Fibroblast of skin of right biceps (primary cell): ENCODE results near the gene PRKCSH.
"Not testable (repeated sequence)": the region's sequence is repeated elsewhere in the genome, so short reads cannot be mapped to it uniquely, and the experiment has no call there.

Source experiments
- DNase-seq: peaks from one replicate; pipeline ENCODE4 v3.0.0-alpha.2; 2013

Gene PRKCSH

GRCh38 chr19:11420429-11421370 is 14.7 kb upstream of the PRKCSH start:
- peak; percentile 17 for DNase-seq

- no peak for DNase-seq
These were observed 13.9 kb upstream of the PRKCSH start for GRCh38 chr19:11421371-11422098.

- DNase-seq: peak; percentile 57
These were observed 13.0 kb upstream of the PRKCSH start for GRCh38 chr19:11422163-11423065.

- no peak for DNase-seq
These were observed 12.2 kb upstream of the PRKCSH start for GRCh38 chr19:11423164-11423790.

- DNase-seq: no peak
These were observed 11.6 kb upstream of the PRKCSH start for GRCh38 chr19:11423791-11424181.

GRCh38 chr19:11425719-11426457 is 9.5 kb upstream of the PRKCSH start:
- no peak for DNase-seq

GRCh38 chr19:11426656-11427055 is 8.8 kb upstream of the PRKCSH start:
- DNase-seq: no peak

- DNase-seq: not testable (repeated sequence)
These were observed 1.9 kb upstream of the PRKCSH start for GRCh38 chr19:11433526-11433925.

GRCh38 chr19:11434703-11435056 is 755 bp upstream of the PRKCSH start:
- no peak for DNase-seq

GRCh38 chr19:11435833-11436313 is 438 bp downstream of the PRKCSH start:
- DNase-seq: peak; percentile 24

GRCh38 chr19:11437955-11438354 is 2.5 kb downstream of the PRKCSH start:
- no peak for DNase-seq

GRCh38 chr19:11444059-11444458 is 8.6 kb downstream of the PRKCSH start:
- DNase-seq: no peak

- no peak for DNase-seq
These were observed 9.7 kb downstream of the PRKCSH start for GRCh38 chr19:11445141-11445540.

GRCh38 chr19:11446271-11446651 is 10.8 kb downstream of the PRKCSH start:
- DNase-seq: no peak

GRCh38 chr19:11446652-11447301 is 11.3 kb downstream of the PRKCSH start:
- peak; percentile 21 for DNase-seq

GRCh38 chr19:11447347-11448262 is 12.2 kb downstream of the PRKCSH start:
- DNase-seq: no peak

- DNase-seq: no peak
These were observed 13.0 kb downstream of the PRKCSH start for GRCh38 chr19:11448410-11448809.

- DNase-seq: no peak
These were observed 13.6 kb downstream of the PRKCSH start for GRCh38 chr19:11448923-11449554.

GRCh38 chr19:11450570-11451326 is 15.3 kb downstream of the PRKCSH start:
- no peak for DNase-seq
